ENCODE results near the gene PDGFB.

Gene PDGFB

GRCh38 chr22:39253435-39254070 lies 8.8 kb upstream of the PDGFB start:
- no peak for DNase-seq

- DNase-seq: no peak
These were observed 8.0 kb upstream of the PDGFB start for GRCh38 chr22:39252461-39253434.

GRCh38 chr22:39251762-39252460 lies 7.1 kb upstream of the PDGFB start:
- DNase-seq: no peak

- DNase-seq: no peak
These were observed 6.1 kb upstream of the PDGFB start for GRCh38 chr22:39250838-39251237.

- no peak for DNase-seq
These were observed 5.3 kb upstream of the PDGFB start for GRCh38 chr22:39250131-39250530.

GRCh38 chr22:39249086-39249704 lies 4.4 kb upstream of the PDGFB start:
- no peak for DNase-seq

- no peak for DNase-seq
These were observed 3.5 kb upstream of the PDGFB start for GRCh38 chr22:39248254-39248653.

- no peak for DNase-seq
These were observed 2.6 kb upstream of the PDGFB start for GRCh38 chr22:39247361-39247760.

- no peak for DNase-seq
These were observed 2.0 kb upstream of the PDGFB start for GRCh38 chr22:39246690-39247332.

- no peak for DNase-seq
These were observed 1.4 kb upstream of the PDGFB start for GRCh38 chr22:39246217-39246616.

GRCh38 chr22:39245130-39246039 lies 603 bp upstream of the PDGFB start:
- no peak for DNase-seq

GRCh38 chr22:39244136-39244495 lies 666 bp downstream of the PDGFB start:
- no peak for DNase-seq

- no peak for DNase-seq
These were observed 1.2 kb downstream of the PDGFB start for GRCh38 chr22:39243439-39244135.

- peak; percentile 47 for DNase-seq
These were observed 2.0 kb downstream of the PDGFB start for GRCh38 chr22:39242595-39243438.

GRCh38 chr22:39241794-39242594 lies 2.8 kb downstream of the PDGFB start:
- DNase-seq: peak; percentile 67

GRCh38 chr22:39240831-39241793 lies 3.7 kb downstream of the PDGFB start:
- DNase-seq: peak; percentile 61

- no peak for DNase-seq
These were observed 5.0 kb downstream of the PDGFB start for GRCh38 chr22:39239561-39240423.
